DOHH2 (cell line): ENCODE measurements around the gene AFF1.

Experiments
- H3F3A ChIP-seq: fragments of 200-600 bp; sonication (generic), shearing (Covaris generic); 2 replicates; pipeline ENCODE4 v1.6.0; 2016; ENCODE audit warnings: antibody characterized with exemption, mild to moderate bottlenecking; ENCODE audit not compliant: control insufficient read depth, insufficient read depth
- H3K27ac ChIP-seq: fragments of 200-600 bp; sonication (generic); 2 replicates; pipeline ENCODE4 v1.5.1; 2014; ENCODE audit warnings: low read depth, mild to moderate bottlenecking, low read length, moderate library complexity
- H3K27me3 ChIP-seq: fragments of 200-600 bp; sonication (generic); 2 replicates; pipeline ENCODE4 v1.6.1; 2014; ENCODE audit warnings: mild to moderate bottlenecking, low read length, mixed read lengths; ENCODE audit not compliant: control insufficient read depth
- H3K36me3 ChIP-seq: fragments of 200-600 bp; sonication (generic); 2 replicates; pipeline ENCODE4 v1.6.1; 2014; ENCODE audit warnings: mild to moderate bottlenecking, low read length, moderate library complexity, mixed read lengths; ENCODE audit not compliant: control insufficient read depth
- H3K4me1 ChIP-seq: fragments of 200-600 bp; sonication (generic); 2 replicates; pipeline ENCODE4 v1.6.1; 2014; ENCODE audit warnings: mild to moderate bottlenecking, low read length, mixed read lengths; ENCODE audit not compliant: control insufficient read depth
- H3K4me2 ChIP-seq: fragments of 200-600 bp; sonication (generic); 2 replicates; pipeline ENCODE4 v1.6.0; 2014; ENCODE audit warnings: mild to moderate bottlenecking, low read length, moderate library complexity
- H3K4me3 ChIP-seq: fragments of 200-600 bp; sonication (generic); 2 replicates; pipeline ENCODE4 v1.5.1; 2014; ENCODE audit warnings: mild to moderate bottlenecking, low read length, mixed read lengths
- H3K79me2 ChIP-seq: fragments of 200-600 bp; sonication (generic); 2 replicates; pipeline ENCODE4 v1.6.1; 2014; ENCODE audit warnings: mild to moderate bottlenecking, low read length, mixed read lengths; ENCODE audit not compliant: control insufficient read depth
- H3K9me2 ChIP-seq: fragments of 200-600 bp; sonication (generic); replicated peaks from 2 replicates; pipeline ENCODE4 v1.6.1; 2014; ENCODE audit warnings: mild to moderate bottlenecking, low read length, mixed read lengths; ENCODE audit not compliant: control insufficient read depth
- H3K9me3 ChIP-seq: fragments of 200-600 bp; sonication (generic); 2 replicates; pipeline ENCODE4 v1.6.1; 2014; ENCODE audit warnings: antibody characterized with exemption, low read length, mixed read lengths; ENCODE audit not compliant: control insufficient read depth, insufficient read depth
- H4K20me1 ChIP-seq: fragments of 200-600 bp; sonication (generic); 2 replicates; pipeline ENCODE4 v1.6.0; 2014; ENCODE audit warnings: low read depth, mild to moderate bottlenecking, antibody characterized with exemption, low read length, moderate library complexity; ENCODE audit not compliant: control insufficient read depth, insufficient read depth
- EZH2phosphoT487 ChIP-seq: fragments of 200-600 bp; sonication (generic); IDR thresholded peaks from 2 replicates; pipeline ENCODE4 v1.6.1; 2017; ENCODE audit warnings: borderline replicate concordance, mild to moderate bottlenecking, antibody characterized with exemption, low read length, moderate library complexity, mixed read lengths
- TF ChIP-seq, protein P1 (sequence below): fragments of 200-600 bp; sonication (generic); IDR thresholded peaks from one replicate; pipeline ENCODE4 v1.5.1; 2014; ENCODE audit warnings: antibody characterized with exemption, mild to moderate bottlenecking, low read depth, low read length; ENCODE audit not compliant: poor library complexity, severe bottlenecking

The AFF1 gene

DNA sequence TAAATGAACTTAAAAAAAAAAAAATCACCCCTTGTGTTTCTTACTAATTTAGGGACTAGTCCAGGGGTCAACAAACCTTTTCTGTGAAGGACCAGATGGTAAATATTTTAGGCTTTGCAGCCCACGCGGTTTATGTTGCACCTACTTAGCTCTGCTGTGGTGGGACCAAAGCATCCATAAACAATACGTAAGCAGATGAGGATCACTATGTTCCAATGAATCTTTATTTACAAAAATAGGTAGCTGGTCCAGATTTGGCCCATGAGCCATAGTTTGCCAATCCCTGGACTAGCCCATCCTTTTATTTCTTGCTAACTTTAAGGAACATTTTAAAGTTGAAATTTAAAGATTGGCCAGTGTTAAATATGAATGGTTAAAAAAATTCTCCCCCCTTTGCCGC, 95.3 kb downstream of the AFF1 start:
- no peak for TF ChIP-seq EZH2phosphoT487
- TF ChIP-seq, protein P1, sequence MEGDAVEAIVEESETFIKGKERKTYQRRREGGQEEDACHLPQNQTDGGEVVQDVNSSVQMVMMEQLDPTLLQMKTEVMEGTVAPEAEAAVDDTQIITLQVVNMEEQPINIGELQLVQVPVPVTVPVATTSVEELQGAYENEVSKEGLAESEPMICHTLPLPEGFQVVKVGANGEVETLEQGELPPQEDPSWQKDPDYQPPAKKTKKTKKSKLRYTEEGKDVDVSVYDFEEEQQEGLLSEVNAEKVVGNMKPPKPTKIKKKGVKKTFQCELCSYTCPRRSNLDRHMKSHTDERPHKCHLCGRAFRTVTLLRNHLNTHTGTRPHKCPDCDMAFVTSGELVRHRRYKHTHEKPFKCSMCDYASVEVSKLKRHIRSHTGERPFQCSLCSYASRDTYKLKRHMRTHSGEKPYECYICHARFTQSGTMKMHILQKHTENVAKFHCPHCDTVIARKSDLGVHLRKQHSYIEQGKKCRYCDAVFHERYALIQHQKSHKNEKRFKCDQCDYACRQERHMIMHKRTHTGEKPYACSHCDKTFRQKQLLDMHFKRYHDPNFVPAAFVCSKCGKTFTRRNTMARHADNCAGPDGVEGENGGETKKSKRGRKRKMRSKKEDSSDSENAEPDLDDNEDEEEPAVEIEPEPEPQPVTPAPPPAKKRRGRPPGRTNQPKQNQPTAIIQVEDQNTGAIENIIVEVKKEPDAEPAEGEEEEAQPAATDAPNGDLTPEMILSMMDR = no peak
- Histone ChIP-seq H3K4me1 (peaks cover 52% of the 10 kb centered on the region), H3K9me2 (no peaks in the 10 kb centered on the region), H3K36me3 (no peaks in the 10 kb centered on the region), H3K79me2 (peaks cover 48% of the 10 kb centered on the region), H3K4me2 (no peak overlapping the region), H3K4me3 (no peak overlapping the region), H3K9me3 (no peaks in the 10 kb centered on the region), H3K27ac (no peak overlapping the region), H4K20me1 (peaks cover 5% of the 10 kb centered on the region; the same call in 1 of the 2 replicates), H3K27me3 (no peaks in the 10 kb centered on the region), H3F3A (peaks cover 5% of the 10 kb centered on the region; the same call in 1 of the 2 replicates)

DNA sequence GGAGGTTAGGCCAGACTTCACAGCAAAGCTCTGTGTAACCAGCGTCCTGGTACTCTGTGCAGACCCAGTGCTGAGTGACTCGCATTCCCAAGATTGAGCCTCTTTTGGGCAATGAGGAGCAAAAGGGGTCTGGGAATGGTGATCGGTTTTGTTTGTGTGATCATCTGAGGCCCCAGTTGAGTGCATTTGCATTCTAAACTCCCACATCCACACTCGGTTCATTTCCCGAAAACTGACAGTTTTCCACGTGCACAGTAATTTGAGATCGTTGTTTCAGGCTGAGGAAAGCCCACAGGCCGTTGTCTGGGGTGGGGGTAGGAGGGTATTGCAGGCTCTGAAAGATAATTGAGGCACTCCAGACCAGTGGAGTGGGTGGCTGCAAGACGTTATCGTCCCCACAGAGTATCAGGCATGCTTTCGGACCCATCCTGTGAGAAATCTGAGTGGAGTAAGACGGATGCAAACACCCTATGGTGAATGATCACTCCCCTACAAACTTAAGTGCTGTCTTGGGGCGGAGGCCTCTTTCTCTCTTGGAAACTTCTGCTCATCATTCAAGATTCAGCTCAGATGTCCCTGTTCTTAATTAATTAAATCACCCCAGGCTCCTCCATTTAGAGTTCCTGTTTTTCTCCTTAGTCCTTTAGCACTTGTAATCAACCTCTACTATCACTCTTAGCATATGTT, 96.1 kb downstream of the AFF1 start:
- no peak overlapping the region for H3K4me3 ChIP-seq
- TF ChIP-seq, protein P1 = no peak
- no peak for TF ChIP-seq EZH2phosphoT487
- peaks cover 54% of the 10 kb centered on the region for H3K4me1 ChIP-seq
- H3K79me2 ChIP-seq = peaks cover 43% of the 10 kb centered on the region
- peak overlapping the region; percentile 11 for H3K4me2 ChIP-seq
- no peaks in the 10 kb centered on the region for H3K9me3 ChIP-seq
- H4K20me1 ChIP-seq = peaks cover 9% of the 10 kb centered on the region; the same call in 1 of the 2 replicates
- no peaks in the 10 kb centered on the region for H3K27me3 ChIP-seq
- H3K9me2 ChIP-seq = no peaks in the 10 kb centered on the region
- peaks cover 5% of the 10 kb centered on the region; the same call in 1 of the 2 replicates for H3F3A ChIP-seq
- no peak overlapping the region for H3K27ac ChIP-seq
- no peaks in the 10 kb centered on the region for H3K36me3 ChIP-seq

- peaks cover 9% of the 10 kb centered on the region; the same call in 1 of the 2 replicates for H4K20me1 ChIP-seq
- H3K27me3 ChIP-seq = no peaks in the 10 kb centered on the region
- no peaks in the 10 kb centered on the region for H3K36me3 ChIP-seq
- H3F3A ChIP-seq = peaks cover under 1% of the 10 kb centered on the region; the same call in 1 of the 2 replicates
- H3K9me3 ChIP-seq = no peaks in the 10 kb centered on the region
- peaks cover 47% of the 10 kb centered on the region for H3K79me2 ChIP-seq
- H3K4me1 ChIP-seq = peaks cover 55% of the 10 kb centered on the region
- H3K27ac ChIP-seq = no peak overlapping the region
- no peak for TF ChIP-seq EZH2phosphoT487
- TF ChIP-seq, protein P1 = no peak
- H3K4me2 ChIP-seq = peak overlapping the region; percentile 2; the same call in 1 of the 2 replicates
- H3K4me3 ChIP-seq = no peak overlapping the region
- no peaks in the 10 kb centered on the region for H3K9me2 ChIP-seq
These were observed 97.1 kb downstream of the AFF1 start for GRCh38 chr4:87031920-87032319.
